Esophagus muscularis mucosa (tissue), 4 donors: Measurements from ENCODE around the gene MAGI3. TPM values are rescaled to one million over a fixed set of nuclear protein-coding genes. Genes with fewer than 3 reads are reported as not detected.

Experiments used
- DNase-seq: peaks from one replicate; pipeline ENCODE4 v3.0.0-alpha.2; 2017; ENCODE audit errors: extremely low spot score
- H3K27ac ChIP-seq, 4 donors: fragments of 200-600 bp; sonication (generic); replicated peaks in 1 of 4; 1 replicate in 3 of 4; 2 replicates in 1 of 4; pipeline ENCODE4 v1.5.1; 2016 to 2019; ENCODE audit warnings: mild to moderate bottlenecking in 1 of 4
- H3K27me3 ChIP-seq, 4 donors: fragments of 200-600 bp; sonication (generic); one replicate each; pipeline versions ENCODE4 v1.5.1 to v1.6.0; 2016 to 2019
- H3K36me3 ChIP-seq, 4 donors: fragments of 200-600 bp; sonication (generic); one replicate each; pipeline ENCODE4 v1.5.1; 2016 to 2019
- H3K4me1 ChIP-seq, 4 donors: fragments of 200-600 bp; sonication (generic); one replicate each; pipeline ENCODE4 v1.5.1; 2016 to 2019
- H3K4me3 ChIP-seq, 4 donors: fragments of 200-600 bp; sonication (generic); 1 replicate in 2 of 4; 2 replicates in 2 of 4; pipeline ENCODE4 v1.5.1; 2016 to 2019; ENCODE audit warnings: mild to moderate bottlenecking in 4 of 4, moderate library complexity in 1 of 4
- H3K9me3 ChIP-seq, 4 donors: fragments of 200-600 bp; sonication (generic); 1 replicate in 3 of 4; 2 replicates in 1 of 4; pipeline ENCODE4 v1.5.1; 2016 to 2019
- CTCF ChIP-seq, 3 experiments: fragments of 200-600 bp in 2 of 3; fragments of 450-650 bp in 1 of 3; sonication (generic) in 2 of 3; IDR thresholded peaks; one replicate each; pipeline ENCODE4 v1.5.1; 2017 to 2019; ENCODE audit warnings: antibody characterized with exemption in 3 of 3, mild to moderate bottlenecking in 2 of 3, moderate library complexity in 1 of 3
- EP300 ChIP-seq: sonication (generic); formaldehyde crosslinking; IDR thresholded peaks from one replicate; pipeline ENCODE4 v1.6.1; 2017; ENCODE audit warnings: antibody characterized with exemption
- POLR2A ChIP-seq: fragments of 450-650 bp; IDR thresholded peaks from one replicate; pipeline ENCODE4 v1.6.1; 2017; ENCODE audit warnings: antibody characterized with exemption, moderate library complexity, mild to moderate bottlenecking, low read depth
- POLR2AphosphoS5 ChIP-seq, 2 donors: sonication (generic); formaldehyde crosslinking; IDR thresholded peaks; one replicate each; pipeline ENCODE4 v1.6.1; 2017; ENCODE audit warnings: antibody characterized with exemption in 2 of 2
- WGBS: methylation state at CpG from one replicate; pipeline ENCODE4 v1.1.5; 2018; 5-methylcytosine and 5-hydroxymethylcytosine counted together
- intact Hi-C: fragments of 100-400 bp; cut with DNase I; formaldehyde crosslinking; loops from one replicate; pipeline ENCODE4 v1.15.1; 2023
- total RNA-seq, 4 donors: library from RNA; depleted of rRNA; stranded (reverse); fragments of >200 nt; gene quantifications; one replicate each; pipeline versions ENCODE4 v1.1.0 to v1.2.1, GENCODE V29; 2016

The MAGI3 gene
- total RNA-seq, 4 donors from 2014 or later: 14.6 to 21.7 (median 16.4) TPM

- H3K4me1 ChIP-seq: no peaks in the 10 kb centered on the region
- no peaks in the 10 kb centered on the region for H3K27me3 ChIP-seq
- 98% methylated on average over 2 of the region's 2 CpGs for WGBS
- DNase-seq: no peak
- peaks cover 0 to 16% (median 12%) of the 10 kb centered on the region in 4 donors for H3K9me3 ChIP-seq
- H3K4me3 ChIP-seq: no peak overlapping the region
- H3K36me3 ChIP-seq: no peaks in the 10 kb centered on the region
- no peak for TF ChIP-seq POLR2AphosphoS5 (IDR thresholded peaks at IDR 0.05)
- TF ChIP-seq EP300: no peak
- TF ChIP-seq POLR2A: no peak
- TF ChIP-seq CTCF (IDR thresholded peaks at IDR 0.05): no peak
- intact Hi-C loops: no loop called here
- no peak overlapping the region for H3K27ac ChIP-seq
Measured at GRCh38 chr1:113511269-113511668, 121.0 kb downstream of the MAGI3 start.

- Histone ChIP-seq H3K4me3 (no peak overlapping the region), H3K4me1 (peaks cover 0 to 6% (median 4%) of the 10 kb centered on the region in 4 donors), H3K27me3 (no peaks in the 10 kb centered on the region), H3K27ac (no peak overlapping the region), H3K36me3 (no peaks in the 10 kb centered on the region), H3K9me3 (peaks cover 0 to 15% (median 12%) of the 10 kb centered on the region in 4 donors)
- TF ChIP-seq POLR2A: no peak
- no peak for TF ChIP-seq POLR2AphosphoS5 (IDR thresholded peaks at IDR 0.05)
- no peak for TF ChIP-seq EP300
- TF ChIP-seq CTCF (IDR thresholded peaks at IDR 0.05): no peak
- 93% methylated on average over 1 of the region's 1 CpG for WGBS
- intact Hi-C loops: no loop called here
- no peak for DNase-seq
Measured at GRCh38 chr1:113515498-113515897, 125.2 kb downstream of the MAGI3 start.

GRCh38 chr1:113517346-113517745 is 127.0 kb downstream of the MAGI3 start:
- TF ChIP-seq POLR2A (no peak), CTCF (IDR thresholded peaks at IDR 0.05) (no peak), POLR2AphosphoS5 (IDR thresholded peaks at IDR 0.05) (no peak)
- no peak for DNase-seq
- H3K27ac ChIP-seq: no peak overlapping the region
- no peaks in the 10 kb centered on the region for H3K9me3 ChIP-seq
- H3K27me3 ChIP-seq: no peaks in the 10 kb centered on the region
- no peak overlapping the region for H3K4me3 ChIP-seq
- intact Hi-C loops: no loop called here
- H3K4me1 ChIP-seq: peaks cover 0 to 6% (median 4%) of the 10 kb centered on the region in 4 donors
- no peaks in the 10 kb centered on the region for H3K36me3 ChIP-seq

GRCh38 chr1:113517983-113518382 is 127.7 kb downstream of the MAGI3 start:
- Histone ChIP-seq H3K4me3 (no peak overlapping the region), H3K27ac (no peak overlapping the region), H3K9me3 (no peaks in the 10 kb centered on the region), H3K4me1 (peaks cover 0 to 6% (median 4%) of the 10 kb centered on the region in 4 donors), H3K27me3 (no peaks in the 10 kb centered on the region), H3K36me3 (no peaks in the 10 kb centered on the region)
- intact Hi-C loops: no loop called here
- TF ChIP-seq POLR2A (no peak), EP300 (no peak), POLR2AphosphoS5 (IDR thresholded peaks at IDR 0.05) (no peak), CTCF (IDR thresholded peaks at IDR 0.05) (no peak)
- DNase-seq: no peak

- Histone ChIP-seq H3K27me3 (no peaks in the 10 kb centered on the region), H3K36me3 (no peaks in the 10 kb centered on the region), H3K4me3 (no peak overlapping the region), H3K4me1 (peaks cover 0 to 6% (median 4%) of the 10 kb centered on the region in 4 donors), H3K27ac (no peak overlapping the region), H3K9me3 (no peaks in the 10 kb centered on the region)
- no peak for TF ChIP-seq CTCF (IDR thresholded peaks at IDR 0.05)
- TF ChIP-seq POLR2AphosphoS5 (IDR thresholded peaks at IDR 0.05): no peak
- no peak for TF ChIP-seq EP300
- no peak for TF ChIP-seq POLR2A
- DNase-seq: no peak
- intact Hi-C loops: no loop called here
Measured at GRCh38 chr1:113519556-113519955, 129.2 kb downstream of the MAGI3 start.
